ENCODE data around the gene RASSF8.

Gene RASSF8

DNA sequence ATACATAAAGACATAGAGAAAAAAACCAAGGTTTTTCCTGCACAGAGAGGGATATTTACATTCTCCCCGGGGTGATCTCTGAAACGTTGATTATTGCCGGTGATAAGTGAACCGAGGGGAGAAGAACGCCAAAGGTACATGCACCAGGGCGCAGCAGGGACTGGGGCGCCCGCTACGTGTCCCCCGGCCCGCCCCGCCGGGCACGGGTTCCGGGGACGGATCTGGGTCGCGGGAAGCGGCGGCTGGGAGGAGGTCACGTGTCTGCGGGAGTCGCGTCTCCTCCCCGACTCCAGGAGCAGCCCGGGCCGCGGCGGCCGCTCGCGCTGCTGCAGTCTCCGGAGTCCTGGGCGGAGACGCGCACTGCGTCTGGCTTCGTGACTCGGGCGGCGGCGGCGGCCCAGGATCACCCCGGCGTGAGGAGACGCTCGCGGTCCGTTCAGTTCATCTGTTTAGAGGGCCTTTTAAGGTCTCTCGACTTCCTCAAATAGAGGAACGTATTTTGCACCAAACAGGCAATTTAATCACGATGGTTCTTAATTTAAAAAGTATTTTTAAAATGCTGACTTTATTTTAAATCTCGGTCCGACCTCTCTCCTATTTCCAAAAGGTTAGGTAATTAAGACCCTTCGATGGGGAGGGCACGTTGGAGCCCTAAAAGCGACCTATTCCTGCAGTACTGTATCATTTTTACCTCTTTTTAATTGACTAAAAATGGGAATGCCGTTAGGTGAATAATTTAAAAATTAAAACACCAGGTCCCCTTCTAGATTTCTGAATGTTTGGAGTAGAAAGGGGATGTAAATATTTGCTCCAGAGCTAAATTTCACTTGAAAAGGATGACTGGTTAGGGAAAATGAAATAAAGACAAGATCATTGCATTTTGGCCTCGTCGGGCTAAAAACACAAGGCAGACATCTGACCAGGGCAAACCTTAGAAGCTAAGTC lies 168.1 kb downstream of the RASSF8 start:
- TF ChIP-seq ISL1 (CRISPR knock-in tag; IDR thresholded peaks at IDR 0.05): no peak
- no peak for TF ChIP-seq ZNF565 (CRISPR knock-in tag; conservative IDR thresholded peaks at IDR 0.05; ENCODE audit: low read depth)
- TF ChIP-seq SNAI2 (CRISPR knock-in tag; IDR thresholded peaks at IDR 0.05): no peak
- TF ChIP-seq ZNF8 (CRISPR knock-in tag; IDR thresholded peaks at IDR 0.05): no peak
- TF ChIP-seq ESRRG (CRISPR knock-in tag; IDR thresholded peaks at IDR 0.05): no peak
- TF ChIP-seq BACH2 (CRISPR knock-in tag; IDR thresholded peaks at IDR 0.05; ENCODE audit: borderline replicate concordance): no peak
- no peak for TF ChIP-seq ZC3H10 (CRISPR knock-in tag; IDR thresholded peaks at IDR 0.05)
- TF ChIP-seq RARB (CRISPR knock-in tag; IDR thresholded peaks at IDR 0.05): no peak
- TF ChIP-seq ZFP3 (CRISPR knock-in tag; IDR thresholded peaks at IDR 0.05): no peak
- no peak for TF ChIP-seq CSDC2 (CRISPR knock-in tag; IDR thresholded peaks at IDR 0.05)
- TF ChIP-seq, protein P1, sequence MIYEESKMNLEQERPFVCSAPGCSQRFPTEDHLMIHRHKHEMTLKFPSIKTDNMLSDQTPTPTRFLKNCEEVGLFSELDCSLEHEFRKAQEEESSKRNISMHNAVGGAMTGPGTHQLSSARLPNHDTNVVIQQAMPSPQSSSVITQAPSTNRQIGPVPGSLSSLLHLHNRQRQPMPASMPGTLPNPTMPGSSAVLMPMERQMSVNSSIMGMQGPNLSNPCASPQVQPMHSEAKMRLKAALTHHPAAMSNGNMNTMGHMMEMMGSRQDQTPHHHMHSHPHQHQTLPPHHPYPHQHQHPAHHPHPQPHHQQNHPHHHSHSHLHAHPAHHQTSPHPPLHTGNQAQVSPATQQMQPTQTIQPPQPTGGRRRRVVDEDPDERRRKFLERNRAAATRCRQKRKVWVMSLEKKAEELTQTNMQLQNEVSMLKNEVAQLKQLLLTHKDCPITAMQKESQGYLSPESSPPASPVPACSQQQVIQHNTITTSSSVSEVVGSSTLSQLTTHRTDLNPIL (CRISPR knock-in tag; IDR thresholded peaks at IDR 0.05; ENCODE audit: low read depth): no peak
- no peak for TF ChIP-seq OSR1 (CRISPR knock-in tag; IDR thresholded peaks at IDR 0.05)
- TF ChIP-seq, protein P2, sequence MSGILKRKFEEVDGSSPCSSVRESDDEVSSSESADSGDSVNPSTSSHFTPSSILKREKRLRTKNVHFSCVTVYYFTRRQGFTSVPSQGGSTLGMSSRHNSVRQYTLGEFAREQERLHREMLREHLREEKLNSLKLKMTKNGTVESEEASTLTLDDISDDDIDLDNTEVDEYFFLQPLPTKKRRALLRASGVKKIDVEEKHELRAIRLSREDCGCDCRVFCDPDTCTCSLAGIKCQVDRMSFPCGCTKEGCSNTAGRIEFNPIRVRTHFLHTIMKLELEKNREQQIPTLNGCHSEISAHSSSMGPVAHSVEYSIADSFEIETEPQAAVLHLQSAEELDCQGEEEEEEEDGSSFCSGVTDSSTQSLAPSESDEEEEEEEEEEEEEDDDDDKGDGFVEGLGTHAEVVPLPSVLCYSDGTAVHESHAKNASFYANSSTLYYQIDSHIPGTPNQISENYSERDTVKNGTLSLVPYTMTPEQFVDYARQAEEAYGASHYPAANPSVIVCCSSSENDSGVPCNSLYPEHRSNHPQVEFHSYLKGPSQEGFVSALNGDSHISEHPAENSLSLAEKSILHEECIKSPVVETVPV (CRISPR knock-in tag; IDR thresholded peaks at IDR 0.05): no peak
- no peak for TF ChIP-seq GLIS3 (CRISPR knock-in tag; IDR thresholded peaks at IDR 0.05)
- TF ChIP-seq ZFP30 (CRISPR knock-in tag; IDR thresholded peaks at IDR 0.05): no peak
- TF ChIP-seq, protein P3, sequence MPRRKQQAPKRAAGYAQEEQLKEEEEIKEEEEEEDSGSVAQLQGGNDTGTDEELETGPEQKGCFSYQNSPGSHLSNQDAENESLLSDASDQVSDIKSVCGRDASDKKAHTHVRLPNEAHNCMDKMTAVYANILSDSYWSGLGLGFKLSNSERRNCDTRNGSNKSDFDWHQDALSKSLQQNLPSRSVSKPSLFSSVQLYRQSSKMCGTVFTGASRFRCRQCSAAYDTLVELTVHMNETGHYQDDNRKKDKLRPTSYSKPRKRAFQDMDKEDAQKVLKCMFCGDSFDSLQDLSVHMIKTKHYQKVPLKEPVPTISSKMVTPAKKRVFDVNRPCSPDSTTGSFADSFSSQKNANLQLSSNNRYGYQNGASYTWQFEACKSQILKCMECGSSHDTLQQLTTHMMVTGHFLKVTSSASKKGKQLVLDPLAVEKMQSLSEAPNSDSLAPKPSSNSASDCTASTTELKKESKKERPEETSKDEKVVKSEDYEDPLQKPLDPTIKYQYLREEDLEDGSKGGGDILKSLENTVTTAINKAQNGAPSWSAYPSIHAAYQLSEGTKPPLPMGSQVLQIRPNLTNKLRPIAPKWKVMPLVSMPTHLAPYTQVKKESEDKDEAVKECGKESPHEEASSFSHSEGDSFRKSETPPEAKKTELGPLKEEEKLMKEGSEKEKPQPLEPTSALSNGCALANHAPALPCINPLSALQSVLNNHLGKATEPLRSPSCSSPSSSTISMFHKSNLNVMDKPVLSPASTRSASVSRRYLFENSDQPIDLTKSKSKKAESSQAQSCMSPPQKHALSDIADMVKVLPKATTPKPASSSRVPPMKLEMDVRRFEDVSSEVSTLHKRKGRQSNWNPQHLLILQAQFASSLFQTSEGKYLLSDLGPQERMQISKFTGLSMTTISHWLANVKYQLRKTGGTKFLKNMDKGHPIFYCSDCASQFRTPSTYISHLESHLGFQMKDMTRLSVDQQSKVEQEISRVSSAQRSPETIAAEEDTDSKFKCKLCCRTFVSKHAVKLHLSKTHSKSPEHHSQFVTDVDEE (CRISPR knock-in tag; IDR thresholded peaks at IDR 0.05): no peak
- TF ChIP-seq TCF4 (CRISPR knock-in tag; IDR thresholded peaks at IDR 0.05; ENCODE audit: borderline replicate concordance): no peak
- ATAC-seq: peak; percentile 77

DNA sequence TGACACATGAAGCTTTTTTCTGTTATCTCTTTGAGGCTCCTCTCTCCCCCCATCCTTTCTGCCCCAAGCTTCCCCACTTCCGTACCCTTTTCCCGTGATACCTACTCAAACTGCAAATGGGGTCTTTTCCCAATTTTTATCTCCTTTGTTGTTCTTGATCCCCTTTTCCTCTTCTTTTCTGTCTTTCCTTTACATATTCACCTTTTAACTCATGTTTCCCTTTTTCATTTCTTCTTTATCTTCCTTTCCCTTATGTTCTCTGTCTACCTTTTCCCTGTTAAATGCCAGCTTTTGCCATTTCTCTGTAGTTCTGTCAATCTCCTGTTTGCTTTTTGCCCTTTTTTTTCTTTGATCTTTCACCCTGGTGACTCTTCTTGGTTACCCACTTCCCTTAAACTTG lies 168.9 kb downstream of the RASSF8 start:
- TF ChIP-seq RARB (CRISPR knock-in tag; IDR thresholded peaks at IDR 0.05): no peak
- TF ChIP-seq ZNF565 (CRISPR knock-in tag; conservative IDR thresholded peaks at IDR 0.05; ENCODE audit: low read depth): no peak
- TF ChIP-seq, protein P4, sequence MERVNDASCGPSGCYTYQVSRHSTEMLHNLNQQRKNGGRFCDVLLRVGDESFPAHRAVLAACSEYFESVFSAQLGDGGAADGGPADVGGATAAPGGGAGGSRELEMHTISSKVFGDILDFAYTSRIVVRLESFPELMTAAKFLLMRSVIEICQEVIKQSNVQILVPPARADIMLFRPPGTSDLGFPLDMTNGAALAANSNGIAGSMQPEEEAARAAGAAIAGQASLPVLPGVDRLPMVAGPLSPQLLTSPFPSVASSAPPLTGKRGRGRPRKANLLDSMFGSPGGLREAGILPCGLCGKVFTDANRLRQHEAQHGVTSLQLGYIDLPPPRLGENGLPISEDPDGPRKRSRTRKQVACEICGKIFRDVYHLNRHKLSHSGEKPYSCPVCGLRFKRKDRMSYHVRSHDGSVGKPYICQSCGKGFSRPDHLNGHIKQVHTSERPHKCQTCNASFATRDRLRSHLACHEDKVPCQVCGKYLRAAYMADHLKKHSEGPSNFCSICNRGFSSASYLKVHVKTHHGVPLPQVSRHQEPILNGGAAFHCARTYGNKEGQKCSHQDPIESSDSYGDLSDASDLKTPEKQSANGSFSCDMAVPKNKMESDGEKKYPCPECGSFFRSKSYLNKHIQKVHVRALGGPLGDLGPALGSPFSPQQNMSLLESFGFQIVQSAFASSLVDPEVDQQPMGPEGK (CRISPR knock-in tag; IDR thresholded peaks at IDR 0.05; ENCODE audit: borderline replicate concordance): no peak
- no peak for TF ChIP-seq ZNF70 (CRISPR knock-in tag; IDR thresholded peaks at IDR 0.05)
- TF ChIP-seq CSDC2 (CRISPR knock-in tag; IDR thresholded peaks at IDR 0.05): no peak
- TF ChIP-seq ZC3H10 (CRISPR knock-in tag; IDR thresholded peaks at IDR 0.05): no peak
- TF ChIP-seq PPARA (CRISPR knock-in tag; IDR thresholded peaks at IDR 0.05; ENCODE audit: borderline replicate concordance): no peak
- TF ChIP-seq, protein P3 (CRISPR knock-in tag; IDR thresholded peaks at IDR 0.05): no peak
- TF ChIP-seq OSR1 (CRISPR knock-in tag; IDR thresholded peaks at IDR 0.05): no peak
- TF ChIP-seq SNAI2 (CRISPR knock-in tag; IDR thresholded peaks at IDR 0.05): no peak
- TF ChIP-seq ZFP3 (CRISPR knock-in tag; IDR thresholded peaks at IDR 0.05): no peak
- no peak for TF ChIP-seq ZFP30 (CRISPR knock-in tag; IDR thresholded peaks at IDR 0.05)
- no peak for TF ChIP-seq ISL1 (CRISPR knock-in tag; IDR thresholded peaks at IDR 0.05)
- no peak for TF ChIP-seq ARNTL (CRISPR knock-in tag; IDR thresholded peaks at IDR 0.05; ENCODE audit: borderline replicate concordance, low read depth)
- no peak for ATAC-seq

All from SK-N-SH treated with all-trans-retinoic acid at 6 μM for 48 hours (cell line).